NCI-H82 treated with DMSO at 0.1 percent for 48 hours (cell line): ENCODE data around the gene GCNT1.
"Not testable (repeated sequence)": the region's sequence is repeated elsewhere in the genome, so short reads cannot be mapped to it uniquely, and the experiment has no call there.

ENCODE experiments used
- DNase-seq: peaks from one replicate; lab custom pipeline; 2025; ENCODE audit not compliant: unreplicated experiment; lab: John Stamatoyannopoulos, UW

The GCNT1 gene

GRCh38 chr9:76486151-76486550 is 27.2 kb downstream of the GCNT1 start:
- DNase-seq: no peak

GRCh38 chr9:76490249-76490990 is 31.4 kb downstream of the GCNT1 start:
- no peak for DNase-seq

GRCh38 chr9:76491056-76491455 is 32.1 kb downstream of the GCNT1 start:
- not testable (repeated sequence) for DNase-seq

- not testable (repeated sequence) for DNase-seq
Measured at GRCh38 chr9:76493496-76493895, 34.5 kb downstream of the GCNT1 start.

GRCh38 chr9:76500061-76500460 is 41.1 kb downstream of the GCNT1 start:
- no peak for DNase-seq

- DNase-seq: no peak
Measured at GRCh38 chr9:76502746-76503145, 43.8 kb downstream of the GCNT1 start.

- DNase-seq: no peak
Measured at GRCh38 chr9:76510041-76510440, 51.1 kb downstream of the GCNT1 start.

- no peak for DNase-seq
Measured at GRCh38 chr9:76510446-76510845, 51.5 kb downstream of the GCNT1 start.

GRCh38 chr9:76512826-76513225 is 53.8 kb downstream of the GCNT1 start:
- DNase-seq: no peak

- DNase-seq: no peak
Measured at GRCh38 chr9:76516350-76516749, 57.4 kb downstream of the GCNT1 start.

GRCh38 chr9:76516871-76517270 is 57.9 kb downstream of the GCNT1 start:
- DNase-seq: no peak

GRCh38 chr9:76519075-76519835 is 60.3 kb downstream of the GCNT1 start:
- no peak for DNase-seq

GRCh38 chr9:76521244-76521681 is 62.3 kb downstream of the GCNT1 start:
- no peak for DNase-seq

GRCh38 chr9:76521906-76522305 is 62.9 kb downstream of the GCNT1 start:
- DNase-seq: no peak

GRCh38 chr9:76523617-76524200 is 64.7 kb downstream of the GCNT1 start:
- DNase-seq: not testable (repeated sequence)

- DNase-seq: no peak
Measured at GRCh38 chr9:76525196-76525595, 66.2 kb downstream of the GCNT1 start.

- no peak for DNase-seq
Measured at GRCh38 chr9:76526026-76526425, 67.0 kb downstream of the GCNT1 start.

- no peak for DNase-seq
Measured at GRCh38 chr9:76528056-76528455, 69.1 kb downstream of the GCNT1 start.

GRCh38 chr9:76528642-76529190 is 69.7 kb downstream of the GCNT1 start:
- DNase-seq: no peak

GRCh38 chr9:76529653-76530052 is 70.7 kb downstream of the GCNT1 start:
- DNase-seq: no peak

- DNase-seq: no peak
Measured at GRCh38 chr9:76530458-76531110, 71.6 kb downstream of the GCNT1 start.
